Uterus (tissue), 2 donors: Measurements from ENCODE around the gene CGNL1.

Experiments used
- POLR2A ChIP-seq, 2 donors: fragments of 450-650 bp; IDR thresholded peaks; one replicate each; pipeline ENCODE4 v1.6.1; 2016; ENCODE audit warnings: antibody characterized with exemption in 2 of 2, mild to moderate bottlenecking in 1 of 2, moderate library complexity in 1 of 2
- TF ChIP-seq, protein P1 (sequence below), 4 experiments: fragments of 200-600 bp in 2 of 4; fragments of 450-650 bp in 2 of 4; sonication (generic) in 2 of 4; IDR thresholded peaks; one replicate each; pipeline ENCODE4 v1.5.1; 2016 to 2019; ENCODE audit warnings: antibody characterized with exemption in 4 of 4, mild to moderate bottlenecking in 2 of 4, moderate library complexity in 1 of 4

GRCh38 chr15:57477736-57478522 is 101.6 kb downstream of the CGNL1 start:
- TF ChIP-seq, protein P1, sequence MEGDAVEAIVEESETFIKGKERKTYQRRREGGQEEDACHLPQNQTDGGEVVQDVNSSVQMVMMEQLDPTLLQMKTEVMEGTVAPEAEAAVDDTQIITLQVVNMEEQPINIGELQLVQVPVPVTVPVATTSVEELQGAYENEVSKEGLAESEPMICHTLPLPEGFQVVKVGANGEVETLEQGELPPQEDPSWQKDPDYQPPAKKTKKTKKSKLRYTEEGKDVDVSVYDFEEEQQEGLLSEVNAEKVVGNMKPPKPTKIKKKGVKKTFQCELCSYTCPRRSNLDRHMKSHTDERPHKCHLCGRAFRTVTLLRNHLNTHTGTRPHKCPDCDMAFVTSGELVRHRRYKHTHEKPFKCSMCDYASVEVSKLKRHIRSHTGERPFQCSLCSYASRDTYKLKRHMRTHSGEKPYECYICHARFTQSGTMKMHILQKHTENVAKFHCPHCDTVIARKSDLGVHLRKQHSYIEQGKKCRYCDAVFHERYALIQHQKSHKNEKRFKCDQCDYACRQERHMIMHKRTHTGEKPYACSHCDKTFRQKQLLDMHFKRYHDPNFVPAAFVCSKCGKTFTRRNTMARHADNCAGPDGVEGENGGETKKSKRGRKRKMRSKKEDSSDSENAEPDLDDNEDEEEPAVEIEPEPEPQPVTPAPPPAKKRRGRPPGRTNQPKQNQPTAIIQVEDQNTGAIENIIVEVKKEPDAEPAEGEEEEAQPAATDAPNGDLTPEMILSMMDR (IDR thresholded peaks at IDR 0.05): no peak
- TF ChIP-seq POLR2A (IDR thresholded peaks at IDR 0.05): no peak
